Muscle of leg (tissue), 11 donors: Measurements from ENCODE around the gene KIAA2012. TPM values are rescaled to one million over a fixed set of nuclear protein-coding genes. Genes with fewer than 3 reads are reported as not detected.
"Not testable (repeated sequence)": the region's sequence is repeated elsewhere in the genome, so short reads cannot be mapped to it uniquely, and the experiment has no call there.

ENCODE experiments used
- DNase-seq: peaks from one replicate; pipeline ENCODE4 v3.0.0; 2013
- H3K27ac ChIP-seq: one replicate; pipeline ENCODE4 v1.5.1; 2013; ENCODE audit warnings: mild to moderate bottlenecking, low read length, control low read depth
- H3K27me3 ChIP-seq: one replicate; pipeline ENCODE4 v1.6.1; 2013; ENCODE audit warnings: low read length; ENCODE audit not compliant: control insufficient read depth, insufficient read depth
- H3K36me3 ChIP-seq: one replicate; pipeline ENCODE4 v1.6.1; 2013; ENCODE audit warnings: low read length; ENCODE audit not compliant: control insufficient read depth, insufficient read depth
- H3K4me1 ChIP-seq: one replicate; pipeline ENCODE4 v1.6.1; 2013; ENCODE audit warnings: low read length; ENCODE audit not compliant: control insufficient read depth, insufficient read depth
- H3K4me3 ChIP-seq: one replicate; pipeline ENCODE4 v1.5.1; 2013; ENCODE audit warnings: low read length, control low read depth
- H3K9me3 ChIP-seq: replicated peaks from 2 replicates; pipeline ENCODE4 v1.6.1; 2013; ENCODE audit warnings: low read depth, low read length; ENCODE audit not compliant: control insufficient read depth
- WGBS: methylation state at CpG from one replicate; pipeline ENCODE4 v1.1.5; 2013; ENCODE audit warnings: missing lambda C conversion rate; ENCODE audit not compliant: insufficient coverage; 5-methylcytosine and 5-hydroxymethylcytosine counted together
- polyA plus RNA-seq, 8 donors: library from polyadenylated mRNA; unstranded; fragments of 120-200 nt; gene quantifications; one replicate each; pipeline versions ENCODE4 v1.2.1 to v1.2.3, GENCODE V29; 2013; ENCODE audit warnings: inconsistent platforms in 1 of 8, low replicate concordance in 1 of 8; ENCODE audit not compliant: insufficient read length in 8 of 8, insufficient read depth in 1 of 8
- total RNA-seq: library from RNA; stranded (reverse); fragments of 120-200 nt; gene quantifications from one replicate; pipeline ENCODE4 v1.2.4, GENCODE V29; 2013

The KIAA2012 gene
- total and polyA plus RNA-seq, 9 donors: 0.14 to 0.75 (median 0.22) TPM

DNA sequence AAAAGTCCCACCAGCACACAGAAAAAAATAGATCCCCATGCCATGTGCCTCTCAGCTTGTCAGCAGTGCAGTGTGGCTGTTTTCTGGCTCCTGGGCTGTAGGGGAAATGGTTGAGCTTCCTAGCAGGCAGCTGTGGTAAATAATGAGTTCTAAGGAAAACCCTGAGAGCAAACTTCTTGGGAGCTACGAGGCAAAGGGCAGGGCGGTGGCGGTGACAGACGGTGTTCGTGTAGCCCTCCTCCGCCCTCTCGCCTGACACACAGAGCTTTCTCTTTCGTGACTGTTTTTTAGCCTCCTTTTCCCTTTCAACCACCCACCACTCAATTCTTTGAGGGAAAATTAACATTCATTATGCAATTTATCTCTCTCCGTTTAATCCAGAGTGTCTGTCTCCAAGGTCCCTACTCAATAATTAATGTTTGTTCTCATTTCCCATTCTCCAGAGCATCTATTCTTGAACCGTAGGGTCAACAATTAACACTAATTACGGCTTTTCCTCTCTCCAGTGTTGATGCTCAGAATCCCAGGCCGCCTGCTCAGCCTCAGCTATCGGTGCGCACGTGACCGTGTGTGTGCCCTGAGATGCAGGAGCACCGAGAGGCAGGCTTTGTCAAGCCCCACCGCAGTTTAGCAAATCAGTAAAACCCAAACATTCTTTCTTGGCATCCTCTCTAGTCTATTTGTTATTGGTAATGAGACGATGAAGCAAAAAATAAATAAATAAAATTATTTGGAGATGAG is 50.1 kb downstream of the KIAA2012 start:
- Histone ChIP-seq H3K36me3 (no peaks in the 10 kb centered on the region), H3K4me1 (peaks cover 3% of the 10 kb centered on the region), H3K27ac (no peak overlapping the region), H3K9me3 (peaks cover 8% of the 10 kb centered on the region), H3K27me3 (no peaks in the 10 kb centered on the region), H3K4me3 (no peak overlapping the region)
- DNase-seq: no peak
- WGBS: 50% methylated on average over 16 of the region's 19 CpGs

DNA sequence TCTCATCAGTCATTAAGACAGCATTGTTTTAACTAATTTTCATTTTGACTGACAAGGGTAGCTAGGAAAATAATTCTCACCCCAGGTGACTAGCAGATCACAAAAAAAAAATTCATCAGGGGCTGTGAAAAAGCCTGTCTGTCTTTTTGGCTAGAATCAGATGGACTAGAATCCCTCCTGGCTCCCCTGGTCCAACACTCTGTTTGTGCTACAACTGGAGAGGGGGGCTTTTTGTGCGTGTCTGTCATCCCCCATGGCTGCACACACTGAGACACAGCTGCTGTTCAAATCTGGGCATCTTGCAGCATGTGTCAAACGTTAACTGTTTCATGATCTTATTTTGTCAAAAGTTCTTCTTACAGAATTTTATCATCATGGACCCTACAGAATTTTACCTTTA is 51.2 kb downstream of the KIAA2012 start:
- Histone ChIP-seq H3K4me1 (peaks cover 3% of the 10 kb centered on the region), H3K36me3 (no peaks in the 10 kb centered on the region), H3K4me3 (no peak overlapping the region), H3K27me3 (no peaks in the 10 kb centered on the region), H3K9me3 (peaks cover 8% of the 10 kb centered on the region), H3K27ac (no peak overlapping the region)
- WGBS: 45% methylated on average over 2 of the region's 2 CpGs
- DNase-seq: no peak

DNA sequence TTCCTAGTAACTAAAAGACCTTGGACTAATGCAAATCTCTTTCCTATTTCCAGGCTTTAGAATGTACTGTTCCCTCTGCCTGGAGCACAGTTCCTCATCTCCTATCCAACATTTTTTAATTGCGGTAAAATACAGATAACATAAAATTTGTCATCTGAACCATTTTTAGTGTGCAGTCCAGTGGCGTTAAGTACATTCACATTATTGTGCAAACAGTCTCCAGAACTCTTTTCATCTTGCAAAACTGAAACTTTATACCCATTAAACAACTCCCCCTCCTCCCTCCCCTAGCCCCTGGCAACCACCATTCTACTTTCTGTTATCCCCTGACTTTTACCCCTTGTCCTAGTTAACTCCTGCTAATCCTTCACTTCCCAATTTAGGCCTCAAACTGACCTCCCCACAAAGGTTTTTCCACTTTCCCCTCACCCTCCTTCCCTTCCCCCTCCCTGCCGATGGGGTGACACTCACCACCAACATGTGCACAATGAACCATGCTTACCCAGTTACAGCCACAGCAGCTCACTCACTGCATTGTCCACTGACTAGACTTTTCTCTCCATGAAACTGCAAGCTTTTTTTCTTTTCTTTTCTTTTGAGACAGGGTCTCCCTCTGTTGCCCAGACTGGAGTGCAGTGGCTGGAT is 54.8 kb downstream of the KIAA2012 start:
- no peak for DNase-seq
- no peaks in the 10 kb centered on the region for H3K4me1 ChIP-seq
- WGBS: 46% methylated on average over 3 of the region's 3 CpGs
- H3K27ac ChIP-seq: no peak overlapping the region
- no peaks in the 10 kb centered on the region for H3K9me3 ChIP-seq
- H3K36me3 ChIP-seq: no peaks in the 10 kb centered on the region
- no peaks in the 10 kb centered on the region for H3K27me3 ChIP-seq
- no peak overlapping the region for H3K4me3 ChIP-seq

DNA sequence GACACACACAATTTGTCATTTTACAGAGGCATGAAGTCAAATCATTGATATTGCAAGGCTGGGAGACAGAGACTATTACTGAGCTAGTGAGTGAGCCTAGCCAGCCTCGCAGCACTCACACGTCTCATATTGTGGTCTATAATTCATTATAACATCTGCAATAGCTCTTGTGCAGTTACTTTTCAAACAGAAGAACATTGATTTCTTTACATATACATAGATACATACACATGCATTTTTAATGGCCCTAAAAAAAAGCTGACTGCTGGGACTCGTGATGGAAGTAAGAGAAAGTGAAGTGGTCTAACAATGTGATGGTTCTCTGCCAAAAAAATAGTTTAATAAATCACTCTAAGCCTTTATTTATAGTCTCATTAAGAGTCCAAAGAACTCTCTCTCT is 56.8 kb downstream of the KIAA2012 start:
- no peak for DNase-seq
- no peaks in the 10 kb centered on the region for H3K9me3 ChIP-seq
- H3K36me3 ChIP-seq: no peaks in the 10 kb centered on the region
- peaks cover 1% of the 10 kb centered on the region for H3K4me1 ChIP-seq
- H3K27ac ChIP-seq: no peak overlapping the region
- no peaks in the 10 kb centered on the region for H3K27me3 ChIP-seq
- WGBS: no CpG with 5 or more reads among the region's 3 CpGs
- H3K4me3 ChIP-seq: no peak overlapping the region

DNA sequence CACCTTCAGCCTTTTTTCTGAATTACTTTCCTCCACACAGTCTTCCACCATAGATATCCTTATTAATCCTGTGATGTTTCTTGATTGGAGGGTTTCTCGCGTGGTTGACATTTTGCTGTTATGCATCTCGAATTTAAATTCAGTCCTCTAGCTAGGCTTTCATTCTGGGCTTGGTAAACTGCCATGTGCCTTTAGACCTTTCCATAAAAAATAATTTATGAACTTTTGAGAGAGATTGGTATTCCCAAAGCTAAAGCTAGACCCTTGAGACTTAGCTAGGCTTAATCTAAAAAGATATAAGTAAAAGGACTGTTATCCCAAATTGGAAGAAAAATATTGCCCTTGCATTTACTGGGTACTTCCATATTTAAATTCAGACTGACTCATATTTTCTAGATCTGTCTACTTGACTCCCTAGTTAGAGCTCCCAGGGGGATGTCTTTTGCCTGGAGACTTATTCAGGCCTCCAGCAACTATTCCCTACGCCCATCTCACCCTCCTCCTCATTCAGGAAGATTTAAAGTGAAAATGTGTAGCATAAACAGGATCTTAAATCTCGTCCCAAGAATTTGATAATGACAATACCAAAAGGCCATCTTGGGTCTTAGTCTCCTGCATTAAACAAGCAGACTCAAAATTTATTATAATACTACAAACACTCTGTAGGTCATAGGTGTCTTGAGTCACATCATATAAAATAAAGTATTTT is 60.3 kb downstream of the KIAA2012 start:
- DNase-seq: no peak
- Histone ChIP-seq H3K9me3 (no peaks in the 10 kb centered on the region), H3K4me1 (peaks cover 13% of the 10 kb centered on the region), H3K36me3 (no peaks in the 10 kb centered on the region), H3K27me3 (no peaks in the 10 kb centered on the region), H3K27ac (no peak overlapping the region), H3K4me3 (no peak overlapping the region)
- WGBS: no CpG with 5 or more reads among the region's 5 CpGs

GRCh38 chr2:202133909-202134265 is 60.8 kb downstream of the KIAA2012 start:
- no peak for DNase-seq
- H3K27ac ChIP-seq: no peak overlapping the region
- no peaks in the 10 kb centered on the region for H3K9me3 ChIP-seq
- no peak overlapping the region for H3K4me3 ChIP-seq
- no peaks in the 10 kb centered on the region for H3K27me3 ChIP-seq
- no peaks in the 10 kb centered on the region for H3K36me3 ChIP-seq
- peaks cover 13% of the 10 kb centered on the region for H3K4me1 ChIP-seq

DNA sequence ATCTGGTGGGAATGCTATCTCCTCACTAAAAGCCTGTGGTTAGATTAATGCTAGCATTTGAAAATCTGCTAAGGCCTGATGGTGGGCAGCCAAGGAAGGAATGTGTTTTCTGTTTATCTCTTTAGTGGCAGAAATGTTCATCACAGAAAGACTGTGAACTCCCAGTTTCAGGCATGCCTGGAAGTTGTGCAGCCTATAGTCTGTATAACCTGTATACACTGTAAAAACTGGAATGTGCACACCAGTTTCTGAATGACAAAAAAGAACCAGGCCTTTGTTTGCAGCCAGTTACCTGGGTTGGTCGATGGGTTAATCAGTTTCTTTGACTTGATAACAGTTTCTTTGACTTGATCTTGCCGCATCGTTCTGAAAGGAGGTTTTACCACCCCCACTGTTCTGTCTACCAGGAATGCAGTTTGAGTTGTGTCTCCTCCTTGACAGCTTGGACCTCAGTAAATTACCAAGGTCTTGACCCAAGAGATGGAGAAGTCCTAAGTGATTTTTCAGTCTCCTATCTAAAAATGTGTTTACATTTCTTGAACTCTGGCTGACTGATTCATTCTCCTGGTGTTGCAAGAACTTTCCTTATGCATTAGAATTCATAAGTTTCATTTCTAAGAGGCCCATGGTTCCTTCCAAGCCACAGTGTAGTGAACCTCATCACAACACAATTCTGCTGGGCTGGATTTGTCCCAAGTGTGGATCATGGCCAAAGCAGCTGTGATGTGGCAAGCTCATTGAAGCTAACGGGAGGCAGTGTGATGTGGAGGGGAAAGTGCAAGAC is 62.2 kb downstream of the KIAA2012 start:
- H3K4me1 ChIP-seq: peaks cover 13% of the 10 kb centered on the region
- no peaks in the 10 kb centered on the region for H3K9me3 ChIP-seq
- H3K4me3 ChIP-seq: no peak overlapping the region
- peak; percentile 97 for DNase-seq
- WGBS: 0% methylated on average over 1 of the region's 4 CpGs
- H3K27ac ChIP-seq: peak overlapping the region; percentile 59
- H3K27me3 ChIP-seq: no peaks in the 10 kb centered on the region
- no peaks in the 10 kb centered on the region for H3K36me3 ChIP-seq

DNA sequence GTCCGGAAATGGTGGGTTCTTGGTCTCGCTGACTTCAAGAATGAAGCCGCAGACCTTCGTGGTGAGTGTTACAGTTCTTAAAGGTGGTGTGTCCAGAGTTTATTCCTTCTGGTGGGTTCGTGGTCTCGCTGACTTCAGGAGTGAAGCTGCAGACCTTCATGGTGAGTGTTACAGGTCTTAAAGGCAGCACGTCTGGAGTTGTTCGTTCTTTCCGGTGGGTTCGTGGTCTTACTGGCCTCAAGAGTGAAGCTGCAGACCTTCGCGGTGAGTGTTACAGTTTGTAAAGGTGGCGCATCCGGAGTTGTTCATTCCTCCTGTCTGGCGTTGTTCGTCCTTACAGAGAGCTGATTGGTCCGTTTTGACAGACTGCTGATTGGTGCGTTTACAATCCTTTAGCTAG is 63.0 kb downstream of the KIAA2012 start:
- not testable (repeated sequence) for H3K36me3 ChIP-seq, H3K4me3 ChIP-seq, DNase-seq, H3K9me3 ChIP-seq, H3K27me3 ChIP-seq
- H3K27ac ChIP-seq: peak overlapping the region; percentile 59
- WGBS: 87% methylated on average over 16 of the region's 18 CpGs
- H3K4me1 ChIP-seq: peaks cover 13% of the 10 kb centered on the region

- 94% methylated on average over 29 of the region's 36 CpGs for WGBS
- Histone ChIP-seq H3K9me3 (no peaks in the 10 kb centered on the region), H3K4me1 (peaks cover 13% of the 10 kb centered on the region), H3K4me3 (no peak overlapping the region), H3K27ac (no peak overlapping the region), H3K36me3 (no peaks in the 10 kb centered on the region), H3K27me3 (no peaks in the 10 kb centered on the region)
- no peak for DNase-seq
Measured at GRCh38 chr2:202136526-202136925, 63.5 kb downstream of the KIAA2012 start.
